Small intestine (tissue), 7 donors: ENCODE measurements around the gene ITSN1. TPM values are rescaled to one million over a fixed set of nuclear protein-coding genes. Genes with fewer than 3 reads are reported as not detected.

ENCODE experiments used
- DNase-seq, 2 donors: peaks; one replicate each; pipeline versions ENCODE4 v3.0.0 to v3.0.0-alpha.2; 2013
- FAIRE-seq: peaks from 2 replicates; lab custom pipeline; 2012; peaks lifted over from hg19 to GRCh38; lab: Jason Lieb, UNC
- H3K27ac ChIP-seq, 3 donors: one replicate each; pipeline ENCODE4 v1.5.1; 2013; ENCODE audit warnings: low read length in 2 of 3, mild to moderate bottlenecking in 2 of 3, control low read depth in 1 of 3, inconsistent platforms in 1 of 3, low read depth in 1 of 3, moderate library complexity in 1 of 3
- H3K27me3 ChIP-seq, 3 donors: one replicate each; pipeline ENCODE4 v1.6.1; 2013; ENCODE audit warnings: low read length in 3 of 3, inconsistent platforms in 1 of 3; ENCODE audit not compliant: control insufficient read depth in 3 of 3, insufficient read depth in 3 of 3
- H3K36me3 ChIP-seq, 3 donors: one replicate each; pipeline ENCODE4 v1.6.1; 2013; ENCODE audit warnings: low read length in 3 of 3, inconsistent platforms in 1 of 3, low read depth in 1 of 3, mild to moderate bottlenecking in 1 of 3, moderate library complexity in 1 of 3; ENCODE audit not compliant: control insufficient read depth in 3 of 3, insufficient read depth in 2 of 3
- H3K4me1 ChIP-seq, 3 donors: one replicate each; pipeline ENCODE4 v1.6.1; 2013; ENCODE audit warnings: low read length in 2 of 3, inconsistent platforms in 1 of 3, low read depth in 1 of 3, mild to moderate bottlenecking in 1 of 3, moderate library complexity in 1 of 3; ENCODE audit not compliant: control insufficient read depth in 3 of 3, insufficient read depth in 2 of 3
- H3K4me3 ChIP-seq, 3 donors: one replicate each; pipeline ENCODE4 v1.5.1; 2013; ENCODE audit warnings: low read length in 3 of 3, control low read depth in 1 of 3, inconsistent platforms in 1 of 3, low read depth in 1 of 3, mild to moderate bottlenecking in 1 of 3, moderate library complexity in 1 of 3
- H3K9me3 ChIP-seq, 2 donors: one replicate each; pipeline ENCODE4 v1.6.1; 2013; ENCODE audit warnings: low read depth in 1 of 2, low read length in 1 of 2; ENCODE audit not compliant: control insufficient read depth in 2 of 2, insufficient read depth in 1 of 2
- WGBS, 3 donors: extraction: QIAGEN DNeasy Blood & Tissue Kit; methylation state at CpG; one replicate each; pipeline ENCODE4 v1.1.7; 2013; 5-methylcytosine and 5-hydroxymethylcytosine counted together
- polyA plus RNA-seq, 4 donors: library from polyadenylated mRNA; stranded (reverse) in 3 of 4; unstranded in 1 of 4; fragments of 200-250 nt in 3 of 4; fragments of 120-200 nt in 1 of 4; gene quantifications; one replicate each; pipeline versions ENCODE4 v1.2.1 to v1.2.3, GENCODE V29; 2013
- donor health status: healthy with polysubstance abuse.
- donor health status: control.
- donor health status: control.
- donor health status: Bipolar disorder and iron deficiency.
- donor health status: healthy.

Gene ITSN1
- polyA plus RNA-seq, 4 donors, result 10.5 to 38.0 (median 21.1) TPM

GRCh38 chr21:33664135-33664534 is 21.8 kb downstream of the ITSN1 start:
- 98 to 100% (median 99%) methylated on average over 3 of the region's 3 CpGs for WGBS, 3 donors
- Histone ChIP-seq H3K27ac (no peak overlapping the region), H3K4me3 (no peak overlapping the region), H3K36me3 (no peaks in the 10 kb centered on the region), H3K9me3 (no peaks in the 10 kb centered on the region), H3K4me1 (peaks cover 0 to 7% (median 2%) of the 10 kb centered on the region in 3 donors), H3K27me3 (no peaks in the 10 kb centered on the region)
- no peak for FAIRE-seq
- DNase-seq, result no peak

- no peak overlapping the region for H3K4me3 ChIP-seq
- 77 to 90% (median 88%) methylated on average over 2 of the region's 2 CpGs for WGBS, 3 donors
- FAIRE-seq, result no peak
These were observed 23.9 kb downstream of the ITSN1 start for GRCh38 chr21:33666153-33666552.

GRCh38 chr21:33667636-33668035 is 25.3 kb downstream of the ITSN1 start:
- Histone ChIP-seq H3K36me3 (peaks cover 0 to 5% (median 0%) of the 10 kb centered on the region in 3 donors), H3K9me3 (no peaks in the 10 kb centered on the region), H3K27me3 (no peaks in the 10 kb centered on the region), H3K4me3 (no peak overlapping the region), H3K4me1 (no peaks in the 10 kb centered on the region), H3K27ac (no peak overlapping the region)
- DNase-seq (no peak), FAIRE-seq (no peak)
- 81 to 87% (median 83%) methylated on average over 6 of the region's 6 CpGs for WGBS, 3 donors

More at GRCh38 chr21:33666153-33666552, 23.9 kb downstream of the ITSN1 start:
- no peak for DNase-seq
- Histone ChIP-seq H3K9me3 (no peaks in the 10 kb centered on the region), H3K27ac (no peak overlapping the region), H3K36me3 (peaks cover 0 to under 1% (median 0%) of the 10 kb centered on the region in 3 donors), H3K27me3 (no peaks in the 10 kb centered on the region), H3K4me1 (peaks cover 0 to 4% (median 0%) of the 10 kb centered on the region in 3 donors)

GRCh38 chr21:33668180-33668579 is 25.9 kb downstream of the ITSN1 start:
- Histone ChIP-seq H3K27ac (no peak overlapping the region), H3K9me3 (no peaks in the 10 kb centered on the region), H3K27me3 (no peaks in the 10 kb centered on the region), H3K36me3 (peaks cover 0 to 5% (median 0%) of the 10 kb centered on the region in 3 donors), H3K4me1 (no peaks in the 10 kb centered on the region), H3K4me3 (no peak overlapping the region)
- WGBS, 3 donors, result 54 to 72% (median 59%) methylated on average over 4 of the region's 4 CpGs
- DNase-seq (no peak), FAIRE-seq (no peak)

GRCh38 chr21:33668620-33669019 is 26.3 kb downstream of the ITSN1 start:
- Histone ChIP-seq H3K4me1 (no peaks in the 10 kb centered on the region), H3K27me3 (no peaks in the 10 kb centered on the region), H3K9me3 (no peaks in the 10 kb centered on the region), H3K4me3 (no peak overlapping the region), H3K36me3 (peaks cover 0 to 5% (median 0%) of the 10 kb centered on the region in 3 donors), H3K27ac (no peak overlapping the region)
- FAIRE-seq, result no peak
- DNase-seq, result no peak
- 87 to 91% (median 88%) methylated on average over 2 of the region's 2 CpGs for WGBS, 3 donors

- Histone ChIP-seq H3K27ac (no peak overlapping the region), H3K4me3 (no peak overlapping the region), H3K4me1 (no peaks in the 10 kb centered on the region), H3K9me3 (no peaks in the 10 kb centered on the region), H3K36me3 (peaks cover 0 to 5% (median 0%) of the 10 kb centered on the region in 3 donors), H3K27me3 (no peaks in the 10 kb centered on the region)
- WGBS, 3 donors, result 87 to 94% (median 88%) methylated on average over 6 of the region's 6 CpGs
- DNase-seq (no peak), FAIRE-seq (no peak)
These were observed 28.0 kb downstream of the ITSN1 start for GRCh38 chr21:33670076-33670978.

GRCh38 chr21:33673473-33673872 is 31.2 kb downstream of the ITSN1 start:
- no peak for DNase-seq
- Histone ChIP-seq H3K9me3 (no peaks in the 10 kb centered on the region), H3K4me1 (no peaks in the 10 kb centered on the region), H3K27ac (no peak overlapping the region), H3K27me3 (no peaks in the 10 kb centered on the region), H3K4me3 (no peak overlapping the region), H3K36me3 (peaks cover 0 to 5% (median 0%) of the 10 kb centered on the region in 3 donors)
- WGBS, 3 donors, result 81 to 84% (median 84%) methylated on average over 8 of the region's 8 CpGs
- no peak for FAIRE-seq

GRCh38 chr21:33674226-33674625 is 31.9 kb downstream of the ITSN1 start:
- FAIRE-seq, result no peak
- H3K9me3 ChIP-seq, result no peaks in the 10 kb centered on the region
- H3K4me1 ChIP-seq, result no peaks in the 10 kb centered on the region
- H3K27me3 ChIP-seq, result no peaks in the 10 kb centered on the region
- no peak overlapping the region for H3K27ac ChIP-seq
- peaks cover 0 to 5% (median 0%) of the 10 kb centered on the region in 3 donors for H3K36me3 ChIP-seq
- WGBS, 3 donors, result 88 to 97% (median 97%) methylated on average over 1 of the region's 1 CpG
- no peak for DNase-seq
- no peak overlapping the region for H3K4me3 ChIP-seq
